ENCODE measurements around the gene ST6GAL1.

ST6GAL1 gene

GRCh38 chr3:186939536-186939935, 9.2 kb downstream of the ST6GAL1 start:
- TF ChIP-seq CTCF (IDR thresholded peaks at IDR 0.05; ENCODE audit: extremely low read depth, missing control alignments), result no peak
- no peak for DNase-seq (ENCODE audit: low spot score)

- TF ChIP-seq CTCF (IDR thresholded peaks at IDR 0.05; ENCODE audit: extremely low read depth, missing control alignments), result no peak
- DNase-seq (ENCODE audit: low spot score), result no peak
Measured at GRCh38 chr3:186940967-186941366, 10.6 kb downstream of the ST6GAL1 start.

- TF ChIP-seq CTCF (IDR thresholded peaks at IDR 0.05; ENCODE audit: extremely low read depth, missing control alignments), result no peak
- no peak for DNase-seq (ENCODE audit: low spot score)
Measured at GRCh38 chr3:186942168-186942567, 11.8 kb downstream of the ST6GAL1 start.

GRCh38 chr3:186945255-186945823, 15.0 kb downstream of the ST6GAL1 start:
- no peak for DNase-seq (ENCODE audit: low spot score)
- TF ChIP-seq CTCF (IDR thresholded peaks at IDR 0.05; ENCODE audit: extremely low read depth, missing control alignments), result no peak

GRCh38 chr3:186946756-186947375, 16.5 kb downstream of the ST6GAL1 start:
- no peak for TF ChIP-seq CTCF (IDR thresholded peaks at IDR 0.05; ENCODE audit: extremely low read depth, missing control alignments)

GRCh38 chr3:186949281-186949982, 19.1 kb downstream of the ST6GAL1 start:
- no peak for TF ChIP-seq CTCF (IDR thresholded peaks at IDR 0.05; ENCODE audit: extremely low read depth, missing control alignments)
- DNase-seq (ENCODE audit: low spot score), result no peak

More at GRCh38 chr3:186946756-186947375, 16.5 kb downstream of the ST6GAL1 start:
- DNase-seq (ENCODE audit: low spot score), result peak; percentile 54

- no peak for DNase-seq (ENCODE audit: low spot score)
Measured at GRCh38 chr3:186950402-186951093, 20.2 kb downstream of the ST6GAL1 start.

More at GRCh38 chr3:186950402-186951093, 20.2 kb downstream of the ST6GAL1 start:
- no peak for TF ChIP-seq CTCF (IDR thresholded peaks at IDR 0.05; ENCODE audit: extremely low read depth, missing control alignments)
